Naive thymus-derived CD4-positive, alpha-beta T cell (primary cell): Measurements from ENCODE around the gene TXNDC9. TPM values are rescaled to one million over a fixed set of nuclear protein-coding genes. Genes with fewer than 3 reads are reported as not detected.
"Not testable (repeated sequence)": the region's sequence is repeated elsewhere in the genome, so short reads cannot be mapped to it uniquely, and the experiment has no call there.

Experiments used
- ATAC-seq: fragments of 150-1000 bp; cut with Tn5 transposase; 2 replicates; pipeline ENCODE4 v1.10.0; 2021; ENCODE audit warnings: mild to moderate bottlenecking, moderate library complexity
- CTCF ChIA-PET: fragments of 350-600 bp; sonication (Branson Sonifier 250); formaldehyde crosslinking; loops from one replicate; lab custom pipeline; 2021; ENCODE audit warnings: antibody characterized with exemption; lab: Charles Lee
- POLR2A ChIA-PET: fragments of 350-600 bp; sonication (Branson Sonifier 250); formaldehyde crosslinking; loops from one replicate; lab custom pipeline; 2021; ENCODE audit warnings: antibody characterized with exemption, inconsistent platforms; lab: Charles Lee
- DNase-seq, 9 donors: peaks; one replicate each; pipeline versions ENCODE4 v3.0.0 to v3.0.0-alpha.2; 2020 to 2022; ENCODE audit warnings: mixed read lengths in 1 of 9
- H3K27ac ChIP-seq: one replicate; pipeline ENCODE4 v1.7.0; 2013; ENCODE audit warnings: mild to moderate bottlenecking, low read depth, low read length, moderate library complexity
- H3K27me3 ChIP-seq, 2 donors: one replicate each; pipeline ENCODE4 v1.7.0; 2013; ENCODE audit warnings: low read length in 2 of 2, mild to moderate bottlenecking in 2 of 2, moderate library complexity in 2 of 2; ENCODE audit not compliant: control insufficient read depth in 2 of 2, insufficient read depth in 2 of 2
- H3K36me3 ChIP-seq, 3 experiments: 1 replicate in 2 of 3; 2 replicates in 1 of 3; pipeline ENCODE4 v1.7.0; 2013; ENCODE audit warnings: low read length in 3 of 3, mild to moderate bottlenecking in 3 of 3, moderate library complexity in 1 of 3; ENCODE audit not compliant: insufficient read depth in 3 of 3, control insufficient read depth in 2 of 3
- H3K4me1 ChIP-seq, 2 donors: one replicate each; pipeline ENCODE4 v1.7.0; 2013; ENCODE audit warnings: low read length in 2 of 2, mild to moderate bottlenecking in 2 of 2, moderate library complexity in 1 of 2; ENCODE audit not compliant: control insufficient read depth in 2 of 2, insufficient read depth in 2 of 2
- H3K4me3 ChIP-seq: 2 replicates; pipeline ENCODE4 v1.7.0; 2013; ENCODE audit warnings: mild to moderate bottlenecking, low read length
- H3K9me3 ChIP-seq, 3 experiments: 1 replicate in 2 of 3; 2 replicates in 1 of 3; pipeline ENCODE4 v1.7.0; 2013; ENCODE audit warnings: low read length in 3 of 3; ENCODE audit not compliant: control insufficient read depth in 2 of 3
- H3K27ac Mint-ChIP-seq, 9 donors: one replicate each; pipeline ENCODE4 v1.8.0; 2020 to 2022; ENCODE audit warnings: mixed read lengths in 9 of 9, mild to moderate bottlenecking in 8 of 9, moderate library complexity in 5 of 9, inconsistent platforms in 2 of 9
- H3K27me3 Mint-ChIP-seq, 5 donors: one replicate each; pipeline ENCODE4 v1.8.0; 2021 to 2022; ENCODE audit warnings: mixed read lengths in 5 of 5, mild to moderate bottlenecking in 1 of 5
- H3K36me3 Mint-ChIP-seq, 5 donors: one replicate each; pipeline ENCODE4 v1.8.0; 2020 to 2022; ENCODE audit warnings: mixed read lengths in 5 of 5, mild to moderate bottlenecking in 3 of 5, inconsistent platforms in 1 of 5
- H3K4me1 Mint-ChIP-seq, 7 donors: one replicate each; pipeline ENCODE4 v1.8.0; 2020 to 2022; ENCODE audit warnings: mixed read lengths in 7 of 7, mild to moderate bottlenecking in 3 of 7, inconsistent platforms in 1 of 7
- H3K4me3 Mint-ChIP-seq, 10 donors: one replicate each; pipeline ENCODE4 v1.8.0; 2020 to 2022; ENCODE audit warnings: mild to moderate bottlenecking in 10 of 10, mixed read lengths in 10 of 10, moderate library complexity in 6 of 10, inconsistent platforms in 2 of 10
- H3K9me3 Mint-ChIP-seq, 11 donors: one replicate each; pipeline ENCODE4 v1.8.0; 2020 to 2022; ENCODE audit warnings: mixed read lengths in 11 of 11, mild to moderate bottlenecking in 4 of 11, inconsistent platforms in 1 of 11, moderate library complexity in 1 of 11
- intact Hi-C, 2 donors: fragments of 100-400 bp; cut with micrococcal nuclease; formaldehyde crosslinking; loops; one replicate each; pipeline ENCODE4 v1.15.1; 2023
- polyA plus RNA-seq, 2 donors: library from polyadenylated mRNA; unstranded; fragments of 300-500 nt; fragmentation: Illumina TruSeq; gene quantifications; one replicate each; pipeline ENCODE4 v1.2.3, GENCODE V29; 2021
- total RNA-seq, 6 experiments: library from RNA in 5 of 6; stranded (reverse) in 5 of 6; gene quantifications; 1 replicate in 5 of 6; 2 replicates in 1 of 6; pipeline ENCODE4 v1.2.3 and lab custom pipeline; 2021 to 2026

Gene TXNDC9
- total and polyA plus RNA-seq, 7 experiments from 2014 or later = 7.8 to 49.3 (median 29.0) TPM

- ChIA-PET CTCF (interaction anchor here (0.6 kb wide), 1 partner anchor 453 kb away, joined by 3 read pairs; no protein-coding TSS in a partner anchor), POLR2A (no interaction called here)
- H3K9me3 Mint-ChIP-seq = peaks cover 0 to 23% (median 4%) of the 10 kb centered on the region in 11 donors
- H3K4me3 Mint-ChIP-seq = no peak overlapping the region
- peaks cover 21 to 76% (median 62%) of the 10 kb centered on the region in 5 donors for H3K36me3 Mint-ChIP-seq
- H3K4me1 Mint-ChIP-seq = peaks cover 0 to 8% (median 0%) of the 10 kb centered on the region in 7 donors
- H3K27ac Mint-ChIP-seq = peak overlapping the region in 2 of 9 donors; percentile 9 to 28
- ATAC-seq (no peak), DNase-seq (no peak)
- Histone ChIP-seq H3K4me1 (no peaks in the 10 kb centered on the region), H3K36me3 (peaks cover 8 to 60% (median 24%) of the 10 kb centered on the region in 3 experiments), H3K27ac (no peak overlapping the region), H3K27me3 (no peaks in the 10 kb centered on the region), H3K4me3 (no peak overlapping the region), H3K9me3 (no peaks in the 10 kb centered on the region)
- no peaks in the 10 kb centered on the region for H3K27me3 Mint-ChIP-seq
- intact Hi-C loops = loop anchor here in 1 of 2 donors (1.0 kb wide), 1 partner anchor 10 kb away; no protein-coding TSS in a partner anchor
Observed at GRCh38 chr2:99374747-99375146, 38.6 kb upstream of the TXNDC9 start.

- DNase-seq = no peak
- Histone ChIP-seq H3K9me3 (no peaks in the 10 kb centered on the region), H3K36me3 (peaks cover 0 to 71% (median 27%) of the 10 kb centered on the region in 3 experiments), H3K27ac (no peak overlapping the region), H3K4me1 (no peaks in the 10 kb centered on the region), H3K27me3 (no peaks in the 10 kb centered on the region), H3K4me3 (no peak overlapping the region)
- H3K27me3 Mint-ChIP-seq = no peaks in the 10 kb centered on the region
- ATAC-seq = no peak
- H3K4me3 Mint-ChIP-seq = no peak overlapping the region
- ChIA-PET CTCF (no interaction called here), POLR2A (no interaction called here)
- intact Hi-C loops = no loop called here
- H3K27ac Mint-ChIP-seq = peak overlapping the region in 1 of 9 donors; percentile 12
- peaks cover 0 to 7% (median 0%) of the 10 kb centered on the region in 7 donors for H3K4me1 Mint-ChIP-seq
- H3K36me3 Mint-ChIP-seq = peaks cover 21 to 79% (median 61%) of the 10 kb centered on the region in 5 donors
- peaks cover 0 to 23% (median 4%) of the 10 kb centered on the region in 11 donors for H3K9me3 Mint-ChIP-seq
Observed at GRCh38 chr2:99373144-99373543, 37.0 kb upstream of the TXNDC9 start.

- H3K4me3 ChIP-seq, CTCF ChIA-PET, intact Hi-C loops, H3K9me3 ChIP-seq, H3K4me1 ChIP-seq, DNase-seq, H3K27ac ChIP-seq, H3K4me1 Mint-ChIP-seq, H3K27me3 Mint-ChIP-seq, ATAC-seq, H3K27ac Mint-ChIP-seq, H3K4me3 Mint-ChIP-seq, H3K27me3 ChIP-seq: not testable (repeated sequence)
- Mint-ChIP-seq H3K36me3 (peaks cover 18 to 69% (median 39%) of the 10 kb centered on the region in 5 donors), H3K9me3 (peaks cover 0 to 14% (median 2%) of the 10 kb centered on the region in 11 donors)
- POLR2A ChIA-PET = interaction anchor here (0.6 kb wide), 1 partner anchor 420 kb away, joined by 3 read pairs; no protein-coding TSS in a partner anchor
- H3K36me3 ChIP-seq = peaks cover 18 to 77% (median 36%) of the 10 kb centered on the region in 3 experiments
Observed at GRCh38 chr2:99368854-99369253, 32.7 kb upstream of the TXNDC9 start.

GRCh38 chr2:99365661-99366060 is 29.5 kb upstream of the TXNDC9 start:
- Mint-ChIP-seq H3K9me3 (no peaks in the 10 kb centered on the region), H3K4me3 (no peak overlapping the region), H3K36me3 (peaks cover 14 to 62% (median 30%) of the 10 kb centered on the region in 5 donors), H3K27me3 (no peaks in the 10 kb centered on the region), H3K27ac (no peak overlapping the region), H3K4me1 (peaks cover 0 to 7% (median 5%) of the 10 kb centered on the region in 7 donors)
- Histone ChIP-seq H3K27ac (no peak overlapping the region), H3K36me3 (peaks cover 27 to 73% (median 39%) of the 10 kb centered on the region in 3 experiments), H3K27me3 (no peaks in the 10 kb centered on the region), H3K4me3 (no peak overlapping the region), H3K4me1 (no peaks in the 10 kb centered on the region), H3K9me3 (no peaks in the 10 kb centered on the region)
- intact Hi-C loops = no loop called here
- CTCF ChIA-PET = interaction anchor here (0.6 to 0.7 kb wide), 3 partner anchors 61 to 343 kb away, joined by 3 to 4 read pairs (median 3); no protein-coding TSS in a partner anchor
- POLR2A ChIA-PET = interaction anchor here (1.1 kb wide), 1 partner anchor 29 kb away, joined by 3 read pairs; the partner anchor contains the start of gene EIF5B
- DNase-seq = no peak
- no peak for ATAC-seq

- intact Hi-C loops = no loop called here
- ATAC-seq (no peak), DNase-seq (no peak)
- H3K4me3 ChIP-seq = no peak overlapping the region
- POLR2A ChIA-PET = no interaction called here
- H3K9me3 Mint-ChIP-seq = no peaks in the 10 kb centered on the region
- peak overlapping the region in 1 of 10 donors; percentile 30 for H3K4me3 Mint-ChIP-seq
- H3K27ac Mint-ChIP-seq = peak overlapping the region in 1 of 9 donors; percentile 43
- CTCF ChIA-PET = no interaction called here
- H3K9me3 ChIP-seq = no peaks in the 10 kb centered on the region
- peaks cover 0 to 8% (median 4%) of the 10 kb centered on the region in 3 experiments for H3K36me3 ChIP-seq
- H3K27me3 ChIP-seq = no peaks in the 10 kb centered on the region
- H3K36me3 Mint-ChIP-seq = peaks cover 3 to 24% (median 11%) of the 10 kb centered on the region in 5 donors
- H3K27me3 Mint-ChIP-seq = no peaks in the 10 kb centered on the region
- H3K4me1 Mint-ChIP-seq = peaks cover 28 to 68% (median 54%) of the 10 kb centered on the region in 7 donors
- H3K27ac ChIP-seq = no peak overlapping the region
- H3K4me1 ChIP-seq = peaks cover 0 to 5% of the 10 kb centered on the region in 2 donors
Observed at GRCh38 chr2:99356853-99357252, 20.7 kb upstream of the TXNDC9 start.

- H3K27me3 ChIP-seq, H3K9me3 Mint-ChIP-seq, H3K36me3 ChIP-seq, ATAC-seq, intact Hi-C loops, H3K27ac ChIP-seq, H3K27me3 Mint-ChIP-seq, H3K4me1 ChIP-seq, H3K9me3 ChIP-seq, CTCF ChIA-PET, H3K4me3 ChIP-seq, DNase-seq: not testable (repeated sequence)
- peaks cover 0 to 13% (median 1%) of the 10 kb centered on the region in 5 donors for H3K36me3 Mint-ChIP-seq
- peak overlapping the region in 1 of 9 donors; percentile 31 for H3K27ac Mint-ChIP-seq
- POLR2A ChIA-PET = interaction anchor here (0.6 kb wide), 1 partner anchor 120 kb away, joined by 3 read pairs; no protein-coding TSS in a partner anchor
- peaks cover 30 to 83% (median 66%) of the 10 kb centered on the region in 7 donors for H3K4me1 Mint-ChIP-seq
- H3K4me3 Mint-ChIP-seq = peak overlapping the region in 1 of 10 donors; percentile 49
Observed at GRCh38 chr2:99354825-99355224, 18.7 kb upstream of the TXNDC9 start.
